Activated T-helper 1 cell treated with anti-CD3 and anti-CD28 coated beads, Interleukin-12 subunit alpha, Interleukin-12 subunit beta, Interleukin-2, Interleukin-4 antibody, amounts not matched to agents 30 ng/mL and 10 ng/mL and 1 ng/mL, durations not matched to agents 14 hours and 24 hours and 36 hours (primary cell): ENCODE results near the gene MVD. TPM values are rescaled to one million over a fixed set of nuclear protein-coding genes. Genes with fewer than 3 reads are reported as not detected.
"Not testable (repeated sequence)": the region's sequence is repeated elsewhere in the genome, so short reads cannot be mapped to it uniquely, and the experiment has no call there.

Source experiments
- DNase-seq: peaks from one replicate; pipeline ENCODE4 v3.0.0; 2021; ENCODE audit warnings: low spot score
- H3K27ac Mint-ChIP-seq: one replicate; pipeline ENCODE4 v1.8.0; 2021; ENCODE audit warnings: mild to moderate bottlenecking, mixed read lengths
- H3K27me3 Mint-ChIP-seq: one replicate; pipeline ENCODE4 v1.8.0; 2022; ENCODE audit warnings: mild to moderate bottlenecking, moderate library complexity, mixed read lengths; ENCODE audit not compliant: insufficient read depth
- H3K36me3 Mint-ChIP-seq: one replicate; pipeline ENCODE4 v1.8.0; 2021; ENCODE audit warnings: low read depth, mixed read lengths
- H3K4me1 Mint-ChIP-seq: one replicate; pipeline ENCODE4 v1.8.0; 2021; ENCODE audit warnings: low read depth, mixed read lengths
- H3K4me3 Mint-ChIP-seq: one replicate; pipeline ENCODE4 v1.8.0; 2021; ENCODE audit warnings: mild to moderate bottlenecking, moderate library complexity, mixed read lengths
- H3K9me3 Mint-ChIP-seq: one replicate; pipeline ENCODE4 v1.8.0; 2021; ENCODE audit warnings: mixed read lengths
- intact Hi-C: fragments of 100-400 bp; cut with micrococcal nuclease; formaldehyde crosslinking; loops from one replicate; pipeline ENCODE4 v1.15.1; 2024
- total RNA-seq: library from RNA; stranded (reverse); gene quantifications from 2 replicates; pipeline ENCODE4 v1.2.3, GENCODE V29; 2022

The MVD gene
- total RNA-seq, 1 donor from 2014 or later = 88.8 TPM

GRCh38 chr16:88614818-88615580, 47.9 kb downstream of the MVD start:
- intact Hi-C loops = no loop called here
- H3K4me1 Mint-ChIP-seq = peaks cover 25% of the 10 kb centered on the region
- H3K27me3 Mint-ChIP-seq = no peaks in the 10 kb centered on the region
- H3K36me3 Mint-ChIP-seq = peaks cover 19% of the 10 kb centered on the region
- H3K9me3 Mint-ChIP-seq = no peaks in the 10 kb centered on the region
- no peak for DNase-seq
- no peak overlapping the region for H3K4me3 Mint-ChIP-seq
- H3K27ac Mint-ChIP-seq = peak overlapping the region; percentile 61

GRCh38 chr16:88613911-88614817, 48.7 kb downstream of the MVD start:
- intact Hi-C loops = no loop called here
- no peak for DNase-seq
- peaks cover 23% of the 10 kb centered on the region for H3K36me3 Mint-ChIP-seq
- H3K27me3 Mint-ChIP-seq = no peaks in the 10 kb centered on the region
- H3K4me1 Mint-ChIP-seq = peaks cover 17% of the 10 kb centered on the region
- H3K27ac Mint-ChIP-seq = no peak overlapping the region
- no peak overlapping the region for H3K4me3 Mint-ChIP-seq
- no peaks in the 10 kb centered on the region for H3K9me3 Mint-ChIP-seq

- DNase-seq = no peak
- no peak overlapping the region for H3K4me3 Mint-ChIP-seq
- peaks cover 23% of the 10 kb centered on the region for H3K36me3 Mint-ChIP-seq
- no peaks in the 10 kb centered on the region for H3K27me3 Mint-ChIP-seq
- H3K4me1 Mint-ChIP-seq = peaks cover 8% of the 10 kb centered on the region
- no peaks in the 10 kb centered on the region for H3K9me3 Mint-ChIP-seq
- H3K27ac Mint-ChIP-seq = no peak overlapping the region
- intact Hi-C loops = no loop called here
Observed at GRCh38 chr16:88613293-88613692, 49.6 kb downstream of the MVD start.

- Mint-ChIP-seq H3K4me3 (no peak overlapping the region), H3K9me3 (no peaks in the 10 kb centered on the region), H3K4me1 (no peaks in the 10 kb centered on the region), H3K36me3 (peaks cover 32% of the 10 kb centered on the region), H3K27me3 (no peaks in the 10 kb centered on the region), H3K27ac (no peak overlapping the region)
- DNase-seq = no peak
- intact Hi-C loops = no loop called here
Observed at GRCh38 chr16:88610909-88611812, 51.7 kb downstream of the MVD start.

- Mint-ChIP-seq H3K27me3 (no peaks in the 10 kb centered on the region), H3K9me3 (no peaks in the 10 kb centered on the region), H3K4me3 (no peak overlapping the region), H3K4me1 (no peaks in the 10 kb centered on the region), H3K27ac (no peak overlapping the region), H3K36me3 (peaks cover 29% of the 10 kb centered on the region)
- DNase-seq = no peak
- intact Hi-C loops = no loop called here
Observed at GRCh38 chr16:88610080-88610479, 52.8 kb downstream of the MVD start.

- H3K27ac Mint-ChIP-seq, intact Hi-C loops, DNase-seq, H3K27me3 Mint-ChIP-seq, H3K9me3 Mint-ChIP-seq, H3K4me1 Mint-ChIP-seq, H3K4me3 Mint-ChIP-seq: not testable (repeated sequence)
- H3K36me3 Mint-ChIP-seq = peaks cover 33% of the 10 kb centered on the region
Observed at GRCh38 chr16:88609426-88609825, 53.5 kb downstream of the MVD start.

GRCh38 chr16:88608076-88608475, 54.8 kb downstream of the MVD start:
- H3K36me3 Mint-ChIP-seq = peaks cover 29% of the 10 kb centered on the region

GRCh38 chr16:88606148-88606757, 56.6 kb downstream of the MVD start:
- H3K4me1 Mint-ChIP-seq = no peaks in the 10 kb centered on the region
- intact Hi-C loops = no loop called here
- no peak overlapping the region for H3K4me3 Mint-ChIP-seq
- H3K9me3 Mint-ChIP-seq = no peaks in the 10 kb centered on the region
- H3K27me3 Mint-ChIP-seq = no peaks in the 10 kb centered on the region
- peaks cover 32% of the 10 kb centered on the region for H3K36me3 Mint-ChIP-seq
- H3K27ac Mint-ChIP-seq = no peak overlapping the region
- DNase-seq = no peak

More at GRCh38 chr16:88608076-88608475, 54.8 kb downstream of the MVD start:
- no peak for DNase-seq
- H3K27me3 Mint-ChIP-seq = no peaks in the 10 kb centered on the region
- intact Hi-C loops = no loop called here
- no peak overlapping the region for H3K27ac Mint-ChIP-seq
- H3K4me1 Mint-ChIP-seq = no peaks in the 10 kb centered on the region
- no peaks in the 10 kb centered on the region for H3K9me3 Mint-ChIP-seq
- H3K4me3 Mint-ChIP-seq = no peak overlapping the region

- intact Hi-C loops = no loop called here
- H3K27ac Mint-ChIP-seq = no peak overlapping the region
- H3K4me3 Mint-ChIP-seq = no peak overlapping the region
- no peaks in the 10 kb centered on the region for H3K4me1 Mint-ChIP-seq
- H3K27me3 Mint-ChIP-seq = no peaks in the 10 kb centered on the region
- no peak for DNase-seq
- no peaks in the 10 kb centered on the region for H3K9me3 Mint-ChIP-seq
- peaks cover 33% of the 10 kb centered on the region for H3K36me3 Mint-ChIP-seq
Observed at GRCh38 chr16:88605186-88606147, 57.4 kb downstream of the MVD start.

- Mint-ChIP-seq H3K27ac (no peak overlapping the region), H3K36me3 (peaks cover 29% of the 10 kb centered on the region), H3K27me3 (no peaks in the 10 kb centered on the region), H3K4me1 (no peaks in the 10 kb centered on the region), H3K4me3 (no peak overlapping the region), H3K9me3 (no peaks in the 10 kb centered on the region)
- DNase-seq = no peak
- intact Hi-C loops = no loop called here
Observed at GRCh38 chr16:88602091-88602490, 60.8 kb downstream of the MVD start.
